HepG2 (cell line): ENCODE measurements around the gene BCAS3. TPM values are rescaled to one million over a fixed set of nuclear protein-coding genes. Genes with fewer than 3 reads are reported as not detected.

ENCODE experiments used
- NR2F2 ChIP-seq: IDR thresholded peaks from 2 replicates; pipeline ENCODE4 v1.6.1; 2012; ENCODE audit warnings: low read depth, inconsistent platforms, borderline replicate concordance
- PRPF4 ChIP-seq: fragments of 200-400 bp; formaldehyde crosslinking; IDR thresholded peaks from 2 replicates; pipeline ENCODE4 v1.6.1; 2016; ENCODE audit warnings: low read length, low read depth; ENCODE audit not compliant: poor library complexity, severe bottlenecking
- RARG ChIP-seq: sonication (generic); formaldehyde crosslinking; IDR thresholded peaks from 2 replicates; pipeline ENCODE4 v1.4.0; 2020; ENCODE audit warnings: low read depth, mild to moderate bottlenecking, missing genetic modification reagents
- RBAK ChIP-seq: sonication (generic); formaldehyde crosslinking; IDR thresholded peaks from 2 replicates; pipeline ENCODE4 v1.5.1; 2020; ENCODE audit warnings: mild to moderate bottlenecking, missing genetic modification reagents
- REXO4 ChIP-seq: sonication (generic); formaldehyde crosslinking; IDR thresholded peaks from 2 replicates; pipeline ENCODE4 v1.8.0; 2022; ENCODE audit warnings: missing genetic modification reagents, mild to moderate bottlenecking, borderline replicate concordance
- RXRA ChIP-seq: sonication (generic); formaldehyde crosslinking; IDR thresholded peaks from 2 replicates; pipeline ENCODE4 v1.5.1; 2020; ENCODE audit warnings: missing genetic modification reagents
- SATB2 ChIP-seq: sonication (generic); formaldehyde crosslinking; IDR thresholded peaks from 2 replicates; pipeline ENCODE4 v1.5.0; 2020; ENCODE audit warnings: missing genetic modification reagents
- SOX5 ChIP-seq: IDR thresholded peaks from 2 replicates; pipeline ENCODE4 v1.6.1; 2016; ENCODE audit warnings: borderline replicate concordance
- U2AF2 ChIP-seq: fragments of 200-400 bp; formaldehyde crosslinking; IDR thresholded peaks from 2 replicates; pipeline ENCODE4 v1.6.1; 2017; ENCODE audit warnings: low read depth, mild to moderate bottlenecking, low read length
- ZFAT ChIP-seq: sonication (generic); formaldehyde crosslinking; conservative IDR thresholded peaks from 2 replicates; pipeline ENCODE4 v1.8.1; 2023; ENCODE audit warnings: missing genetic modification reagents, inconsistent platforms
- ZFY ChIP-seq: sonication (generic); formaldehyde crosslinking; IDR thresholded peaks from 2 replicates; pipeline ENCODE4 v1.4.0; 2020; ENCODE audit warnings: missing genetic modification reagents
- ZNF430 ChIP-seq: sonication (generic); formaldehyde crosslinking; IDR thresholded peaks from 2 replicates; pipeline ENCODE4 v1.9.0; 2021; ENCODE audit warnings: mild to moderate bottlenecking, missing genetic modification reagents
- ZNF782 ChIP-seq: sonication (generic); formaldehyde crosslinking; IDR thresholded peaks from 2 replicates; pipeline ENCODE4 v1.4.0; 2020; ENCODE audit warnings: missing genetic modification reagents, mild to moderate bottlenecking, borderline replicate concordance
- polyA plus RNA-seq, 8 experiments: library from polyadenylated mRNA; depleted of rRNA in 3 of 8; stranded (reverse) in 7 of 8; unstranded in 1 of 8; fragments of >200 nt; fragmentation: Illumina TruSeq in 4 of 8; extraction: Trizol in 4 of 8; gene quantifications; 2 replicates each; pipeline versions ENCODE4 v1.2.1 to v1.2.3, GENCODE V29; 2011 to 2016; ENCODE audit warnings: low read depth in 4 of 8, missing spikeins in 1 of 8, mixed read lengths in 1 of 8; ENCODE audit not compliant: insufficient read depth in 1 of 8
- total RNA-seq, 5 experiments: library from RNA; depleted of rRNA; stranded (reverse); fragments of >200 nt; fragmentation: Illumina TruSeq; extraction: Trizol; gene quantifications; 2 replicates each; pipeline ENCODE4 v1.2.3, GENCODE V29; 2016; ENCODE audit warnings: low read depth in 1 of 5
- TF ChIP-seq, protein P1 (sequence below): sonication (generic); formaldehyde crosslinking; IDR thresholded peaks from 2 replicates; pipeline ENCODE4 v1.8.0; 2022; ENCODE audit warnings: low read depth, missing genetic modification reagents
- TF ChIP-seq, protein P2 (sequence below): sonication (generic); formaldehyde crosslinking; IDR thresholded peaks from 2 replicates; pipeline ENCODE4 v1.5.1; 2020; ENCODE audit warnings: missing genetic modification reagents, mild to moderate bottlenecking, borderline replicate concordance
- TF ChIP-seq, protein P3 (sequence below): sonication (generic); formaldehyde crosslinking; IDR thresholded peaks from 2 replicates; pipeline ENCODE4 v1.4.0; 2020; ENCODE audit warnings: missing genetic modification reagents, borderline replicate concordance
- TF ChIP-seq, protein P4 (sequence below): sonication (generic); formaldehyde crosslinking; IDR thresholded peaks from 2 replicates; pipeline ENCODE4 v1.5.1; 2020; ENCODE audit warnings: mild to moderate bottlenecking, missing genetic modification reagents, borderline replicate concordance

Gene BCAS3
- total and polyA plus RNA-seq, 2 of the 13 experiments (the other 11 are each of a cell fraction or from before 2014, with no cell fraction given), result 10.7 to 11.2 TPM

DNA sequence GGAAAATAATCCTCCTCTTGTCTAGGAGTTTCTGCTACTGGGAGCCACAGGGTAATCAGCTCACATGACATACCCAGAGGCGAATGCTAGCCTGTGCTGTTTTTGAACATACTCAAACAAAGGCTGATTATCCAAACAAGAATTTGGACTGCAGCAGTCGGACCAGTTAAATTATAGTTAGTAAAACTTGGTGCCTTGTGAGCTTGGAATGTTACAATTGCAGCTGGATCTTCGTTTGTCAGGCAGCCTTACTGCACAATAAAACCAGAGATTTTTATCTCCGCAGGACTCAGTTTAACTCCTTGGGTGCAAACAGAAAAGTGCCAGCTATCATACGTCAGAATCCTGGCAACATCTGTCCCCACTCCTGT is 558.2 kb downstream of the BCAS3 start (continued):
- TF ChIP-seq, protein P1, sequence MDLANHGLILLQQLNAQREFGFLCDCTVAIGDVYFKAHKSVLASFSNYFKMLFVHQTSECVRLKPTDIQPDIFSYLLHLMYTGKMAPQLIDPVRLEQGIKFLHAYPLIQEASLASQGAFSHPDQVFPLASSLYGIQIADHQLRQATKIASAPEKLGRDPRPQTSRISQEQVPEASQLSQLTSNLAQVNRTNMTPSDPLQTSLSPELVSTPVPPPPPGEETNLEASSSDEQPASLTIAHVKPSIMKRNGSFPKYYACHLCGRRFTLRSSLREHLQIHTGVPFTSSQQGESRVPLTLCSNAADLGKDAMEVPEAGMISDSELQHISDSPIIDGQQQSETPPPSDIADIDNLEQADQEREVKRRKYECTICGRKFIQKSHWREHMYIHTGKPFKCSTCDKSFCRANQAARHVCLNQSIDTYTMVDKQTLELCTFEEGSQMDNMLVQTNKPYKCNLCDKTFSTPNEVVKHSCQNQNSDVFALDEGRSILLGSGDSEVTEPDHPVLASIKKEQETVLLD (CRISPR knock-in tag), result no peak
- TF ChIP-seq, protein P2, sequence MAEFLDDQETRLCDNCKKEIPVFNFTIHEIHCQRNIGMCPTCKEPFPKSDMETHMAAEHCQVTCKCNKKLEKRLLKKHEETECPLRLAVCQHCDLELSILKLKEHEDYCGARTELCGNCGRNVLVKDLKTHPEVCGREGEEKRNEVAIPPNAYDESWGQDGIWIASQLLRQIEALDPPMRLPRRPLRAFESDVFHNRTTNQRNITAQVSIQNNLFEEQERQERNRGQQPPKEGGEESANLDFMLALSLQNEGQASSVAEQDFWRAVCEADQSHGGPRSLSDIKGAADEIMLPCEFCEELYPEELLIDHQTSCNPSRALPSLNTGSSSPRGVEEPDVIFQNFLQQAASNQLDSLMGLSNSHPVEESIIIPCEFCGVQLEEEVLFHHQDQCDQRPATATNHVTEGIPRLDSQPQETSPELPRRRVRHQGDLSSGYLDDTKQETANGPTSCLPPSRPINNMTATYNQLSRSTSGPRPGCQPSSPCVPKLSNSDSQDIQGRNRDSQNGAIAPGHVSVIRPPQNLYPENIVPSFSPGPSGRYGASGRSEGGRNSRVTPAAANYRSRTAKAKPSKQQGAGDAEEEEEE, result no peak
- TF ChIP-seq ZNF430 (CRISPR knock-in tag) (no peak), REXO4 (no peak), SATB2 (CRISPR knock-in tag) (no peak), SOX5 (CRISPR knock-in tag) (peak; percentile 68; the same call in 1 of the 2 replicates), PRPF4 (no peak), NR2F2 (0 out of 2 replicates have a peak, but pooled peaks have one; percentile 23), RBAK (CRISPR knock-in tag) (peak; percentile 71; the same call in 1 of the 2 replicates), RXRA (CRISPR knock-in tag) (peak; percentile 27; the same call in 1 of the 2 replicates), U2AF2 (no peak), ZNF782 (CRISPR knock-in tag) (no peak), RARG (CRISPR knock-in tag) (no peak), ZFAT (CRISPR knock-in tag) (no peak), ZFY (CRISPR knock-in tag) (no peak)
- TF ChIP-seq, protein P3, sequence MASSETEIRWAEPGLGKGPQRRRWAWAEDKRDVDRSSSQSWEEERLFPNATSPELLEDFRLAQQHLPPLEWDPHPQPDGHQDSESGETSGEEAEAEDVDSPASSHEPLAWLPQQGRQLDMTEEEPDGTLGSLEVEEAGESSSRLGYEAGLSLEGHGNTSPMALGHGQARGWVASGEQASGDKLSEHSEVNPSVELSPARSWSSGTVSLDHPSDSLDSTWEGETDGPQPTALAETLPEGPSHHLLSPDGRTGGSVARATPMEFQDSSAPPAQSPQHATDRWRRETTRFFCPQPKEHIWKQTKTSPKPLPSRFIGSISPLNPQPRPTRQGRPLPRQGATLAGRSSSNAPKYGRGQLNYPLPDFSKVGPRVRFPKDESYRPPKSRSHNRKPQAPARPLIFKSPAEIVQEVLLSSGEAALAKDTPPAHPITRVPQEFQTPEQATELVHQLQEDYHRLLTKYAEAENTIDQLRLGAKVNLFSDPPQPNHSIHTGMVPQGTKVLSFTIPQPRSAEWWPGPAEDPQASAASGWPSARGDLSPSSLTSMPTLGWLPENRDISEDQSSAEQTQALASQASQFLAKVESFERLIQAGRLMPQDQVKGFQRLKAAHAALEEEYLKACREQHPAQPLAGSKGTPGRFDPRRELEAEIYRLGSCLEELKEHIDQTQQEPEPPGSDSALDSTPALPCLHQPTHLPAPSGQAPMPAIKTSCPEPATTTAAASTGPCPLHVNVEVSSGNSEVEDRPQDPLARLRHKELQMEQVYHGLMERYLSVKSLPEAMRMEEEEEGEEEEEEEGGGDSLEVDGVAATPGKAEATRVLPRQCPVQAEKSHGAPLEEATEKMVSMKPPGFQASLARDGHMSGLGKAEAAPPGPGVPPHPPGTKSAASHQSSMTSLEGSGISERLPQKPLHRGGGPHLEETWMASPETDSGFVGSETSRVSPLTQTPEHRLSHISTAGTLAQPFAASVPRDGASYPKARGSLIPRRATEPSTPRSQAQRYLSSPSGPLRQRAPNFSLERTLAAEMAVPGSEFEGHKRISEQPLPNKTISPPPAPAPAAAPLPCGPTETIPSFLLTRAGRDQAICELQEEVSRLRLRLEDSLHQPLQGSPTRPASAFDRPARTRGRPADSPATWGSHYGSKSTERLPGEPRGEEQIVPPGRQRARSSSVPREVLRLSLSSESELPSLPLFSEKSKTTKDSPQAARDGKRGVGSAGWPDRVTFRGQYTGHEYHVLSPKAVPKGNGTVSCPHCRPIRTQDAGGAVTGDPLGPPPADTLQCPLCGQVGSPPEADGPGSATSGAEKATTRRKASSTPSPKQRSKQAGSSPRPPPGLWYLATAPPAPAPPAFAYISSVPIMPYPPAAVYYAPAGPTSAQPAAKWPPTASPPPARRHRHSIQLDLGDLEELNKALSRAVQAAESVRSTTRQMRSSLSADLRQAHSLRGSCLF (CRISPR knock-in tag), result no peak
- TF ChIP-seq, protein P4, sequence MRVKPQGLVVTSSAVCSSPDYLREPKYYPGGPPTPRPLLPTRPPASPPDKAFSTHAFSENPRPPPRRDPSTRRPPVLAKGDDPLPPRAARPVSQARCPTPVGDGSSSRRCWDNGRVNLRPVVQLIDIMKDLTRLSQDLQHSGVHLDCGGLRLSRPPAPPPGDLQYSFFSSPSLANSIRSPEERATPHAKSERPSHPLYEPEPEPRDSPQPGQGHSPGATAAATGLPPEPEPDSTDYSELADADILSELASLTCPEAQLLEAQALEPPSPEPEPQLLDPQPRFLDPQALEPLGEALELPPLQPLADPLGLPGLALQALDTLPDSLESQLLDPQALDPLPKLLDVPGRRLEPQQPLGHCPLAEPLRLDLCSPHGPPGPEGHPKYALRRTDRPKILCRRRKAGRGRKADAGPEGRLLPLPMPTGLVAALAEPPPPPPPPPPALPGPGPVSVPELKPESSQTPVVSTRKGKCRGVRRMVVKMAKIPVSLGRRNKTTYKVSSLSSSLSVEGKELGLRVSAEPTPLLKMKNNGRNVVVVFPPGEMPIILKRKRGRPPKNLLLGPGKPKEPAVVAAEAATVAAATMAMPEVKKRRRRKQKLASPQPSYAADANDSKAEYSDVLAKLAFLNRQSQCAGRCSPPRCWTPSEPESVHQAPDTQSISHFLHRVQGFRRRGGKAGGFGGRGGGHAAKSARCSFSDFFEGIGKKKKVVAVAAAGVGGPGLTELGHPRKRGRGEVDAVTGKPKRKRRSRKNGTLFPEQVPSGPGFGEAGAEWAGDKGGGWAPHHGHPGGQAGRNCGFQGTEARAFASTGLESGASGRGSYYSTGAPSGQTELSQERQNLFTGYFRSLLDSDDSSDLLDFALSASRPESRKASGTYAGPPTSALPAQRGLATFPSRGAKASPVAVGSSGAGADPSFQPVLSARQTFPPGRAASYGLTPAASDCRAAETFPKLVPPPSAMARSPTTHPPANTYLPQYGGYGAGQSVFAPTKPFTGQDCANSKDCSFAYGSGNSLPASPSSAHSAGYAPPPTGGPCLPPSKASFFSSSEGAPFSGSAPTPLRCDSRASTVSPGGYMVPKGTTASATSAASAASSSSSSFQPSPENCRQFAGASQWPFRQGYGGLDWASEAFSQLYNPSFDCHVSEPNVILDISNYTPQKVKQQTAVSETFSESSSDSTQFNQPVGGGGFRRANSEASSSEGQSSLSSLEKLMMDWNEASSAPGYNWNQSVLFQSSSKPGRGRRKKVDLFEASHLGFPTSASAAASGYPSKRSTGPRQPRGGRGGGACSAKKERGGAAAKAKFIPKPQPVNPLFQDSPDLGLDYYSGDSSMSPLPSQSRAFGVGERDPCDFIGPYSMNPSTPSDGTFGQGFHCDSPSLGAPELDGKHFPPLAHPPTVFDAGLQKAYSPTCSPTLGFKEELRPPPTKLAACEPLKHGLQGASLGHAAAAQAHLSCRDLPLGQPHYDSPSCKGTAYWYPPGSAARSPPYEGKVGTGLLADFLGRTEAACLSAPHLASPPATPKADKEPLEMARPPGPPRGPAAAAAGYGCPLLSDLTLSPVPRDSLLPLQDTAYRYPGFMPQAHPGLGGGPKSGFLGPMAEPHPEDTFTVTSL, result 0 out of 2 replicates have a peak, but pooled peaks have one; percentile 47
